HepG2 (cell line): ENCODE data around the gene ZMYND8. TPM values are rescaled to one million over a fixed set of nuclear protein-coding genes. Genes with fewer than 3 reads are reported as not detected.

Experiments used
- ATAC-seq: fragments of 200-7000 bp; cut with Tn5 transposase; 3 replicates; pipeline ENCODE4 v1.9.1; 2020; ENCODE audit warnings: mild to moderate bottlenecking, moderate library complexity
- BruUV-seq: library from RNA; stranded (reverse); fragments of 400-500 nt; replicated peaks from 2 replicates; lab custom pipeline; 2021; lab: Mats Ljungman, UMichigan
- CTCF ChIA-PET: fragments of 300-600 bp; formaldehyde crosslinking; extraction: SDS; loops from one replicate; lab custom pipeline; 2021; ENCODE audit warnings: low total read pairs, inconsistent platforms, low intra/inter-chr PET ratio; lab: Yijun Ruan, JAX
- POLR2A ChIA-PET: fragments of 350-600 bp; sonication (Branson Sonifier 250); formaldehyde crosslinking; loops from one replicate; lab custom pipeline; 2020; ENCODE audit warnings: antibody characterized with exemption, inconsistent platforms; lab: Yijun Ruan, JAX
- DNase-seq: peaks from one replicate; pipeline ENCODE4 v3.0.0-alpha.2; 2015; ENCODE audit warnings: low spot score
- FAIRE-seq: peaks from 3 replicates; lab custom pipeline; 2011; peaks lifted over from hg19 to GRCh38; lab: Jason Lieb, UNC
- H2AFZ ChIP-seq: one replicate; pipeline ENCODE4 v1.6.1; 2011; ENCODE audit warnings: low read length, inconsistent platforms
- H3K27ac ChIP-seq: fragments of 300-600 bp; 3 replicates; pipeline ENCODE4 v1.8.0; 2011; ENCODE audit warnings: mixed run types, mild to moderate bottlenecking, mixed read lengths, low read length, inconsistent platforms; ENCODE audit not compliant: insufficient read depth; ENCODE audit errors: extremely low read length
- H3K27me3 ChIP-seq, 2 experiments: fragments of 200-600 bp in 1 of 2; 2 replicates in 1 of 2; 3 replicates in 1 of 2; pipeline versions ENCODE4 v1.6.0 to v1.8.0; 2011; ENCODE audit warnings: low read length in 2 of 2, mild to moderate bottlenecking in 2 of 2, moderate library complexity in 2 of 2, inconsistent platforms in 1 of 2; ENCODE audit not compliant: insufficient read depth in 2 of 2, control insufficient read depth in 1 of 2
- H3K36me3 ChIP-seq, 2 experiments: fragments of 200-600 bp in 1 of 2; replicated peaks in 1 of 2; 2 replicates in 1 of 2; 3 replicates in 1 of 2; pipeline versions ENCODE4 v1.5.1 to v1.8.0; 2011; ENCODE audit warnings: low read length in 2 of 2, inconsistent platforms in 1 of 2; ENCODE audit not compliant: insufficient read depth in 2 of 2, control insufficient read depth in 1 of 2
- H3K4me1 ChIP-seq: 2 replicates; pipeline ENCODE4 v1.5.1; 2012; ENCODE audit warnings: low read length, inconsistent platforms; ENCODE audit not compliant: insufficient read depth
- H3K4me2 ChIP-seq: 2 replicates; pipeline ENCODE4 v1.6.0; 2011; ENCODE audit warnings: low read depth, low read length, inconsistent platforms
- H3K4me3 ChIP-seq, 3 experiments: fragments of 200-600 bp in 1 of 3; sonication (generic), shearing (Covaris generic) in 1 of 3; replicated peaks in 1 of 3; 2 replicates each; pipeline ENCODE4 v1.5.1; 2011 to 2016; ENCODE audit warnings: low read length in 3 of 3, inconsistent platforms in 2 of 3, low read depth in 2 of 3, mild to moderate bottlenecking in 2 of 3, control low read depth in 1 of 3, mixed read lengths in 1 of 3; ENCODE audit not compliant: insufficient read depth in 1 of 3
- H3K79me2 ChIP-seq: one replicate; pipeline ENCODE4 v1.6.1; 2011; ENCODE audit warnings: low read length, inconsistent platforms; ENCODE audit not compliant: insufficient read depth
- H3K9ac ChIP-seq: 2 replicates; pipeline ENCODE4 v1.6.0; 2011; ENCODE audit warnings: mild to moderate bottlenecking, low read depth, low read length, inconsistent platforms; ENCODE audit not compliant: insufficient read depth
- H3K9me3 ChIP-seq: 2 replicates; pipeline ENCODE4 v1.5.1; 2012; ENCODE audit warnings: mild to moderate bottlenecking, low read length
- H4K20me1 ChIP-seq: 2 replicates; pipeline ENCODE4 v1.6.0; 2011; ENCODE audit warnings: inconsistent platforms, mild to moderate bottlenecking, low read length, moderate library complexity; ENCODE audit not compliant: insufficient read depth
- ETV6 ChIP-seq: sonication (generic); formaldehyde crosslinking; conservative IDR thresholded peaks from 2 replicates; pipeline ENCODE4 v1.4.0; 2020; ENCODE audit warnings: missing genetic modification reagents
- FLYWCH1 ChIP-seq: sonication (generic); formaldehyde crosslinking; IDR thresholded peaks from 2 replicates; pipeline ENCODE4 v1.8.1; 2023; ENCODE audit warnings: mild to moderate bottlenecking, missing genetic modification reagents
- FOXC1 ChIP-seq: sonication (generic); formaldehyde crosslinking; IDR thresholded peaks from 2 replicates; pipeline ENCODE4 v1.8.0; 2022; ENCODE audit warnings: mild to moderate bottlenecking, missing genetic modification reagents, borderline replicate concordance
- FOXO1 ChIP-seq: sonication (generic); formaldehyde crosslinking; IDR thresholded peaks from 2 replicates; pipeline ENCODE4 v1.4.0; 2020; ENCODE audit warnings: missing genetic modification reagents
- MAF1 ChIP-seq: sonication (generic); formaldehyde crosslinking; IDR thresholded peaks from 2 replicates; pipeline ENCODE4 v1.5.0; 2020; ENCODE audit warnings: missing genetic modification reagents, borderline replicate concordance
- MLLT10 ChIP-seq: sonication (generic); formaldehyde crosslinking; IDR thresholded peaks from 2 replicates; pipeline ENCODE4 v1.4.0; 2020; ENCODE audit warnings: missing genetic modification reagents
- RBM22 ChIP-seq: fragments of 200-400 bp; formaldehyde crosslinking; optimal IDR thresholded peaks from 2 replicates; pipeline ENCODE3; 2017; ENCODE audit warnings: mild to moderate bottlenecking, low read length, moderate library complexity
- XRCC5 ChIP-seq: fragments of 200-400 bp; formaldehyde crosslinking; optimal IDR thresholded peaks from 2 replicates; pipeline ENCODE3; 2017; ENCODE audit warnings: mild to moderate bottlenecking, low read length
- ZFP90 ChIP-seq: sonication (generic); formaldehyde crosslinking; IDR thresholded peaks from 2 replicates; pipeline ENCODE4 v1.8.0; 2022; ENCODE audit warnings: missing genetic modification reagents, mild to moderate bottlenecking, inconsistent platforms, borderline replicate concordance
- ZNF124 ChIP-seq: sonication (generic); formaldehyde crosslinking; IDR thresholded peaks from 2 replicates; pipeline ENCODE4 v1.4.0; 2020; ENCODE audit warnings: missing genetic modification reagents
- ZNF317 ChIP-seq: sonication (generic); formaldehyde crosslinking; IDR thresholded peaks from 2 replicates; pipeline ENCODE4 v1.5.0; 2020; ENCODE audit warnings: mild to moderate bottlenecking, missing genetic modification reagents
- ZNF501 ChIP-seq: sonication (generic); formaldehyde crosslinking; IDR thresholded peaks from 2 replicates; pipeline ENCODE4 v1.5.1; 2020; ENCODE audit warnings: mild to moderate bottlenecking, moderate library complexity, missing genetic modification reagents
- ZNF878 ChIP-seq: sonication (generic); formaldehyde crosslinking; IDR thresholded peaks from 2 replicates; pipeline ENCODE4 v1.8.1; 2023; ENCODE audit warnings: mild to moderate bottlenecking, missing genetic modification reagents, moderate library complexity
- ZSCAN20 ChIP-seq: sonication (generic); formaldehyde crosslinking; IDR thresholded peaks from 2 replicates; pipeline ENCODE4 v1.4.0; 2020; ENCODE audit warnings: missing genetic modification reagents, mild to moderate bottlenecking, borderline replicate concordance
- WGBS: methylation state at CpG from one replicate; pipeline ENCODE4 v1.1.6; 2017; ENCODE audit warnings: low lambda C conversion rate; 5-methylcytosine and 5-hydroxymethylcytosine counted together
- in situ Hi-C: cut with HindIII; loops from 2 replicates; pipeline ENCODE4 v1.10.0; 2017; ENCODE audit warnings: low pct_unique_long_range_greater_than_20kb; ENCODE audit not compliant: extremely low pct_ligation_motif_present
- intact Hi-C: fragments of 100-400 bp; cut with micrococcal nuclease; formaldehyde crosslinking; loops from one replicate; pipeline ENCODE4 v1.10.0; 2022; ENCODE audit not compliant: unreplicated experiment
- polyA plus RNA-seq, 8 experiments: library from polyadenylated mRNA; depleted of rRNA in 3 of 8; stranded (reverse) in 7 of 8; unstranded in 1 of 8; fragments of >200 nt; fragmentation: Illumina TruSeq in 4 of 8; extraction: Trizol in 4 of 8; gene quantifications; 2 replicates each; pipeline versions ENCODE4 v1.2.1 to v1.2.3, GENCODE V29; 2011 to 2016; ENCODE audit warnings: low read depth in 4 of 8, missing spikeins in 1 of 8, mixed read lengths in 1 of 8; ENCODE audit not compliant: insufficient read depth in 1 of 8
- total RNA-seq, 5 experiments: library from RNA; depleted of rRNA; stranded (reverse); fragments of >200 nt; fragmentation: Illumina TruSeq; extraction: Trizol; gene quantifications; 2 replicates each; pipeline ENCODE4 v1.2.3, GENCODE V29; 2016; ENCODE audit warnings: low read depth in 1 of 5
- TF ChIP-seq, protein P1 (sequence below): sonication (generic); formaldehyde crosslinking; IDR thresholded peaks from 2 replicates; pipeline ENCODE4 v1.5.0; 2020; ENCODE audit warnings: missing genetic modification reagents
- TF ChIP-seq, protein P2 (sequence below): IDR thresholded peaks from 2 replicates; pipeline ENCODE4 v1.6.1; 2016; ENCODE audit warnings: low read depth, borderline replicate concordance
- TF ChIP-seq, protein P3 (sequence below): sonication (generic); formaldehyde crosslinking; conservative IDR thresholded peaks from 2 replicates; pipeline ENCODE4 v1.8.0; 2022; ENCODE audit warnings: missing genetic modification reagents
- TF ChIP-seq, protein P4 (sequence below): sonication (generic); formaldehyde crosslinking; IDR thresholded peaks from 2 replicates; pipeline ENCODE4 v1.4.0; 2020; ENCODE audit warnings: missing genetic modification reagents, borderline replicate concordance

Gene ZMYND8
- total and polyA plus RNA-seq, 2 of the 13 experiments (the other 11 are each of a cell fraction or from before 2014, with no cell fraction given): 53.9 to 84.7 TPM

DNA sequence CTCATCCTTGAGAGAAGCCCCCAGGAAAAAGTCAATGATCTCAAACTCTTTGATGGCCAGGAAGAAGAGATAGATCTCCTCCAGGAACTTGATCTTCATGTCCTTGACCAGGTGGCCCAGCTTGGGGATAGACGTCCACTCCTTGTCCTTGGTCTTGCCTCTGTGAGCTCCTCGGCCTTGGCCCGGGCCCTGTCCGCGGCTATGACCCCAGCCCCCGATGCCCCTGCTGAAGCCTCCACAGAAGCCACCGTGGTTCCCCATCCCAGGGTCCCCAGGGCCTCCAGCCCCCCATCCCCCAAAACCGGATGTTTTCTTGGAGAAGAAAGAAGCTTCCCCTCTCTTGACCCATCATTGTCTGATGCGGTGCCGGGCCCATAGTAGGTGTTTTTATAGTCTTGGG is 195.1 kb downstream of the ZMYND8 start (continued):
- TF ChIP-seq, protein P1, sequence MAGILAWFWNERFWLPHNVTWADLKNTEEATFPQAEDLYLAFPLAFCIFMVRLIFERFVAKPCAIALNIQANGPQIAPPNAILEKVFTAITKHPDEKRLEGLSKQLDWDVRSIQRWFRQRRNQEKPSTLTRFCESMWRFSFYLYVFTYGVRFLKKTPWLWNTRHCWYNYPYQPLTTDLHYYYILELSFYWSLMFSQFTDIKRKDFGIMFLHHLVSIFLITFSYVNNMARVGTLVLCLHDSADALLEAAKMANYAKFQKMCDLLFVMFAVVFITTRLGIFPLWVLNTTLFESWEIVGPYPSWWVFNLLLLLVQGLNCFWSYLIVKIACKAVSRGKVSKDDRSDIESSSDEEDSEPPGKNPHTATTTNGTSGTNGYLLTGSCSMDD (CRISPR knock-in tag): no peak
- TF ChIP-seq ZSCAN20 (CRISPR knock-in tag) (no peak), ZNF878 (CRISPR knock-in tag) (no peak), ZFP90 (no peak), FOXC1 (CRISPR knock-in tag) (no peak), ZNF124 (CRISPR knock-in tag) (no peak), XRCC5 (no peak)
- TF ChIP-seq, protein P2, sequence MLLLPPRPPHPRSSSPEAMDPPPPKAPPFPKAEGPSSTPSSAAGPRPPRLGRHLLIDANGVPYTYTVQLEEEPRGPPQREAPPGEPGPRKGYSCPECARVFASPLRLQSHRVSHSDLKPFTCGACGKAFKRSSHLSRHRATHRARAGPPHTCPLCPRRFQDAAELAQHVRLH (CRISPR knock-in tag): no peak
- TF ChIP-seq, all 625 proteins: peak for 0

DNA sequence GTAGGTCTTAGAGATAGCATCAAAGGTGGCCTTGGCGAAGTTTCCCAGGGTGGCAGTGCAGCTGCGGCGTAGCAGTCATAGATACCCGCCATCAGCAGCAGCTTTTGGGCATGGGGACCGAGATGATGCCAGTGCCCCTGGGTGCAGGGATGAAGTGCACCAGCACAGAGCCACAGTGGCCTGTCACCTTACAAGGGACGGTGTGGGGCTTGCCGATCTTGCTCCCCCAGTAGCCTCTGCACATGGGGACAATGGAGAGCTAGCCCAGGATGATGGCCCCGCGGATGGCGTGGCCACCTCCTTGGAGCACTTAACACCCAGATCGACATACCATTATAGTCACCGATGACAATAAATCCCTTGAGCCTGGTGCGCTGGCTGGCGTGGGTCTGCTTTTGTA is 195.5 kb downstream of the ZMYND8 start:
- no peak for FAIRE-seq
- no TSS peak for BruUV-seq
- H3K9ac ChIP-seq: no peak overlapping the region
- ChIA-PET POLR2A (no interaction called here), CTCF (no interaction called here)
- no peaks in the 10 kb centered on the region for H3K79me2 ChIP-seq
- ATAC-seq: no peak
- no peak overlapping the region for H2AFZ ChIP-seq
- no peak overlapping the region for H3K4me2 ChIP-seq
- in situ Hi-C loops: no loop called here
- H4K20me1 ChIP-seq: no peaks in the 10 kb centered on the region
- WGBS: 63% methylated on average over 14 of the region's 14 CpGs
- no peak for DNase-seq
- no peaks in the 10 kb centered on the region for H3K9me3 ChIP-seq
- no peak overlapping the region for H3K27ac ChIP-seq
- no peak overlapping the region for H3K4me3 ChIP-seq
- peaks cover 17% of the 10 kb centered on the region for H3K4me1 ChIP-seq
- H3K36me3 ChIP-seq: no peaks in the 10 kb centered on the region
- H3K27me3 ChIP-seq: peaks cover 2 to 5% of the 10 kb centered on the region in 2 experiments; a peak in 2 of 5 replicates
- intact Hi-C loops: no loop called here
- TF ChIP-seq RBM22: no peak
- TF ChIP-seq MLLT10 (CRISPR knock-in tag): no peak
- no peak for TF ChIP-seq ZSCAN20 (CRISPR knock-in tag)
- TF ChIP-seq ETV6 (CRISPR knock-in tag): no peak
- TF ChIP-seq MAF1: no peak
- no peak for TF ChIP-seq ZNF317 (CRISPR knock-in tag)
- TF ChIP-seq ZNF501 (CRISPR knock-in tag): no peak
- TF ChIP-seq, protein P3, sequence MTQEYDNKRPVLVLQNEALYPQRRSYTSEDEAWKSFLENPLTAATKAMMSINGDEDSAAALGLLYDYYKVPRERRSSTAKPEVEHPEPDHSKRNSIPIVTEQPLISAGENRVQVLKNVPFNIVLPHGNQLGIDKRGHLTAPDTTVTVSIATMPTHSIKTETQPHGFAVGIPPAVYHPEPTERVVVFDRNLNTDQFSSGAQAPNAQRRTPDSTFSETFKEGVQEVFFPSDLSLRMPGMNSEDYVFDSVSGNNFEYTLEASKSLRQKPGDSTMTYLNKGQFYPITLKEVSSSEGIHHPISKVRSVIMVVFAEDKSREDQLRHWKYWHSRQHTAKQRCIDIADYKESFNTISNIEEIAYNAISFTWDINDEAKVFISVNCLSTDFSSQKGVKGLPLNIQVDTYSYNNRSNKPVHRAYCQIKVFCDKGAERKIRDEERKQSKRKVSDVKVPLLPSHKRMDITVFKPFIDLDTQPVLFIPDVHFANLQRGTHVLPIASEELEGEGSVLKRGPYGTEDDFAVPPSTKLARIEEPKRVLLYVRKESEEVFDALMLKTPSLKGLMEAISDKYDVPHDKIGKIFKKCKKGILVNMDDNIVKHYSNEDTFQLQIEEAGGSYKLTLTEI (CRISPR knock-in tag): no peak
- TF ChIP-seq FOXO1: no peak
- TF ChIP-seq, protein P4, sequence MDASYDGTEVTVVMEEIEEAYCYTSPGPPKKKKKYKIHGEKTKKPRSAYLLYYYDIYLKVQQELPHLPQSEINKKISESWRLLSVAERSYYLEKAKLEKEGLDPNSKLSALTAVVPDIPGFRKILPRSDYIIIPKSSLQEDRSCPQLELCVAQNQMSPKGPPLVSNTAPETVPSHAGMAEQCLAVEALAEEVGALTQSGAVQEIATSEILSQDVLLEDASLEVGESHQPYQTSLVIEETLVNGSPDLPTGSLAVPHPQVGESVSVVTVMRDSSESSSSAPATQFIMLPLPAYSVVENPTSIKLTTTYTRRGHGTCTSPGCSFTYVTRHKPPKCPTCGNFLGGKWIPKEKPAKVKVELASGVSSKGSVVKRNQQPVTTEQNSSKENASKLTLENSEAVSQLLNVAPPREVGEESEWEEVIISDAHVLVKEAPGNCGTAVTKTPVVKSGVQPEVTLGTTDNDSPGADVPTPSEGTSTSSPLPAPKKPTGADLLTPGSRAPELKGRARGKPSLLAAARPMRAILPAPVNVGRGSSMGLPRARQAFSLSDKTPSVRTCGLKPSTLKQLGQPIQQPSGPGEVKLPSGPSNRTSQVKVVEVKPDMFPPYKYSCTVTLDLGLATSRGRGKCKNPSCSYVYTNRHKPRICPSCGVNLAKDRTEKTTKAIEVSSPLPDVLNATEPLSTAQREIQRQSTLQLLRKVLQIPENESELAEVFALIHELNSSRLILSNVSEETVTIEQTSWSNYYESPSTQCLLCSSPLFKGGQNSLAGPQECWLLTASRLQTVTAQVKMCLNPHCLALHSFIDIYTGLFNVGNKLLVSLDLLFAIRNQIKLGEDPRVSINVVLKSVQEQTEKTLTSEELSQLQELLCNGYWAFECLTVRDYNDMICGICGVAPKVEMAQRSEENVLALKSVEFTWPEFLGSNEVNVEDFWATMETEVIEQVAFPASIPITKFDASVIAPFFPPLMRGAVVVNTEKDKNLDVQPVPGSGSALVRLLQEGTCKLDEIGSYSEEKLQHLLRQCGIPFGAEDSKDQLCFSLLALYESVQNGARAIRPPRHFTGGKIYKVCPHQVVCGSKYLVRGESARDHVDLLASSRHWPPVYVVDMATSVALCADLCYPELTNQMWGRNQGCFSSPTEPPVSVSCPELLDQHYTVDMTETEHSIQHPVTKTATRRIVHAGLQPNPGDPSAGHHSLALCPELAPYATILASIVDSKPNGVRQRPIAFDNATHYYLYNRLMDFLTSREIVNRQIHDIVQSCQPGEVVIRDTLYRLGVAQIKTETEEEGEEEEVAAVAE (CRISPR knock-in tag): no peak
- no peak for TF ChIP-seq FLYWCH1 (CRISPR knock-in tag)
